GM12892 (cell line): ENCODE results near the gene DEFB125.

Experiments
- POLR2A ChIP-seq: IDR thresholded peaks from 2 replicates; pipeline ENCODE4 v1.6.1; 2011; ENCODE audit warnings: low read depth, low read length, control low read depth
- POLR2AphosphoS5 ChIP-seq: IDR thresholded peaks from 2 replicates; pipeline ENCODE4 v1.6.1; 2011; ENCODE audit warnings: low read depth, low read length, control low read depth
- TAF1 ChIP-seq: IDR thresholded peaks from 2 replicates; pipeline ENCODE4 v1.6.1; 2011; ENCODE audit warnings: low read depth, mild to moderate bottlenecking, control low read depth, low read length, borderline replicate concordance

- TF ChIP-seq POLR2A (no peak), POLR2AphosphoS5 (no peak), TAF1 (no peak)
Observed at GRCh38 chr20:87401-87800, at the start of gene DEFB125.
